K562 (cell line): Measurements from ENCODE around the gene DDAH1.

Experiments
- ETV6 ChIP-seq, 3 experiments: fragments of 150-350 bp in 1 of 3; sonication (generic) in 1 of 3; formaldehyde crosslinking in 1 of 3; IDR thresholded peaks; 2 replicates each; pipeline versions ENCODE4 v1.6.1 to v1.8.0; 2014 to 2022; ENCODE audit warnings: borderline replicate concordance in 2 of 3, low read depth in 2 of 3, antibody characterized with exemption in 1 of 3, low read length in 1 of 3, mild to moderate bottlenecking in 1 of 3, missing genetic modification reagents in 1 of 3
- GATAD2A ChIP-seq: fragments of 450-650 bp; IDR thresholded peaks from 2 replicates; pipeline ENCODE4 v1.6.1; 2017
- HOXB6 ChIP-seq: fragments of 250-450 bp; sonication (Bioruptor Pico); IDR thresholded peaks from 2 replicates; pipeline ENCODE4 v1.5.1; 2022; ENCODE audit warnings: mild to moderate bottlenecking, borderline replicate concordance
- JUNB ChIP-seq: fragments of 450-650 bp; formaldehyde crosslinking; conservative IDR thresholded peaks from 2 replicates; pipeline ENCODE4 v1.4.0; 2020; ENCODE audit warnings: mild to moderate bottlenecking
- NFXL1 ChIP-seq: fragments of 450-650 bp; formaldehyde crosslinking; IDR thresholded peaks from 2 replicates; pipeline ENCODE4 v1.4.0; 2021; ENCODE audit warnings: mild to moderate bottlenecking
- SP2 ChIP-seq: IDR thresholded peaks from 2 replicates; pipeline ENCODE4 v1.6.1; 2011; ENCODE audit warnings: mild to moderate bottlenecking, low read depth, low read length, moderate library complexity; ENCODE audit not compliant: poor library complexity, severe bottlenecking; ENCODE audit errors: extremely low read depth
- TF ChIP-seq, protein P1 (sequence below): sonication (generic); formaldehyde crosslinking; IDR thresholded peaks from 2 replicates; pipeline ENCODE4 v1.8.0; 2022; ENCODE audit warnings: missing genetic modification reagents, mild to moderate bottlenecking, borderline replicate concordance
- TF ChIP-seq, protein P2 (sequence below), 2 experiments: IDR thresholded peaks; 2 replicates each; pipeline ENCODE4 v1.6.1; 2011; ENCODE audit warnings: borderline replicate concordance in 1 of 2, control low read depth in 1 of 2, low read depth in 1 of 2, low read length in 1 of 2, mild to moderate bottlenecking in 1 of 2, mixed read lengths in 1 of 2, moderate library complexity in 1 of 2; ENCODE audit not compliant: insufficient read depth in 1 of 2, insufficient read length in 1 of 2, poor library complexity in 1 of 2, severe bottlenecking in 1 of 2; ENCODE audit errors: extremely low read depth in 1 of 2
- TF ChIP-seq, protein P3 (sequence below), 2 experiments: fragments of 450-650 bp in 1 of 2; IDR thresholded peaks; 2 replicates each; pipeline ENCODE4 v1.6.1; 2011 to 2017; ENCODE audit warnings: low read depth in 2 of 2, antibody characterized with exemption in 1 of 2, borderline replicate concordance in 1 of 2, low read length in 1 of 2, mild to moderate bottlenecking in 1 of 2, mixed read lengths in 1 of 2; ENCODE audit not compliant: control insufficient read depth in 1 of 2
- TF ChIP-seq, protein P4 (sequence below): IDR thresholded peaks from 2 replicates; pipeline ENCODE4 v1.6.1; 2016; ENCODE audit warnings: missing genetic modification characterization, missing compliant biosample characterization

DNA sequence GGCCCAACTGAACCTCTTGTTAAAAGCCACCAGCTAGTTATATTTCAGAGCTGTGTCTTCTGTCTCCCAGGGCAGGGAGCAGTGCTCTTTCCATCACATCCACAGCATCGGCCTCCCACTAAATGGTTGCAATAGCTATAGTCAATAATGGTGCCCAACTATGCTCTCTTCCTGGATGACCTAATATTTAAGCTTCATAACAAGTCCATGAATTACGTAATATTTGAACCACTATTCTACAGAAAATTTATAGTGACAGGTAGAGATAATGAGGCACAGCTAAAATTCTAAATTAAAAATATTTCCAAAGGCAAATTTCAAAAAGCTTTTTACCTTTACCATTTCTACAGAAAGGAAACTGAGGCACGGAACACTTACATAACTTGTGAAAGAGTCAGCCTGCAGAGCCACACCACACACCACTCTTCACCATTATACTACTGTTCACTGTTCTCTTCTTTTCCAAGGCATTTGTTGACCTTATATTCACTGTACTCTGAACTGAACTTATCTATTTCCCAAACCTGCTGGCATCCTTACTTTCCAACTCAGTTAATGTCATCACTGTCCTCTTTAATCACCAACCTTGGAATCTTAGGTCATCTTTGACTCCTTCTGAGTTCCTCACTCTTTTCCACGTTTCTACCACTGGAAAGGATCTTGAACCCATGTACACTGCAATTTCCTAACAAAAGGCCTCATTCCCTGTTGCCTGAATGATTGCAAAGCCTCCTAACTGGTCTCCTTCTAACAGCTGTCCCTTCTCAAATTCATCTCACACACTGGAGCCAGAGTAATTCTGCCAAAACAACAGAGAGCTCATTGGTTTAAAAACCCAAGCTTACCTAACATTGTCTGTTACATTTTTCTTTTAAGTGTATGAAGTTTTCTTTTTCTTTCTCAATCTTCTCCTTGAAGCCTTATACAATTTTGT lies 85.5 kb downstream of the DDAH1 start:
- TF ChIP-seq GATAD2A (no peak), ETV6 (IDR thresholded peaks at IDR 0.05; ENCODE audit: borderline replicate concordance in 1 of 2, low read depth in 2 of 2, low read length in 1 of 2) (no peak), ETV6 (CRISPR knock-in tag; IDR thresholded peaks at IDR 0.05; ENCODE audit: borderline replicate concordance) (no peak), SP2 (no peak), NFXL1 (CRISPR knock-in tag) (no peak), JUNB (CRISPR knock-in tag) (no peak), HOXB6 (no peak)
- TF ChIP-seq, protein P1, sequence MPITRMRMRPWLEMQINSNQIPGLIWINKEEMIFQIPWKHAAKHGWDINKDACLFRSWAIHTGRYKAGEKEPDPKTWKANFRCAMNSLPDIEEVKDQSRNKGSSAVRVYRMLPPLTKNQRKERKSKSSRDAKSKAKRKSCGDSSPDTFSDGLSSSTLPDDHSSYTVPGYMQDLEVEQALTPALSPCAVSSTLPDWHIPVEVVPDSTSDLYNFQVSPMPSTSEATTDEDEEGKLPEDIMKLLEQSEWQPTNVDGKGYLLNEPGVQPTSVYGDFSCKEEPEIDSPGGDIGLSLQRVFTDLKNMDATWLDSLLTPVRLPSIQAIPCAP (CRISPR knock-in tag), result no peak
- TF ChIP-seq, protein P2, sequence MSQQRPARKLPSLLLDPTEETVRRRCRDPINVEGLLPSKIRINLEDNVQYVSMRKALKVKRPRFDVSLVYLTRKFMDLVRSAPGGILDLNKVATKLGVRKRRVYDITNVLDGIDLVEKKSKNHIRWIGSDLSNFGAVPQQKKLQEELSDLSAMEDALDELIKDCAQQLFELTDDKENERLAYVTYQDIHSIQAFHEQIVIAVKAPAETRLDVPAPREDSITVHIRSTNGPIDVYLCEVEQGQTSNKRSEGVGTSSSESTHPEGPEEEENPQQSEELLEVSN (IDR thresholded peaks at IDR 0.05; ENCODE audit: borderline replicate concordance in 1 of 2, extremely low read depth in 1 of 2, insufficient read depth in 1 of 2, insufficient read length in 1 of 2, low read depth in 1 of 2, low read length in 1 of 2, poor library complexity in 1 of 2, severe bottlenecking in 1 of 2), result no peak
- TF ChIP-seq, protein P3, sequence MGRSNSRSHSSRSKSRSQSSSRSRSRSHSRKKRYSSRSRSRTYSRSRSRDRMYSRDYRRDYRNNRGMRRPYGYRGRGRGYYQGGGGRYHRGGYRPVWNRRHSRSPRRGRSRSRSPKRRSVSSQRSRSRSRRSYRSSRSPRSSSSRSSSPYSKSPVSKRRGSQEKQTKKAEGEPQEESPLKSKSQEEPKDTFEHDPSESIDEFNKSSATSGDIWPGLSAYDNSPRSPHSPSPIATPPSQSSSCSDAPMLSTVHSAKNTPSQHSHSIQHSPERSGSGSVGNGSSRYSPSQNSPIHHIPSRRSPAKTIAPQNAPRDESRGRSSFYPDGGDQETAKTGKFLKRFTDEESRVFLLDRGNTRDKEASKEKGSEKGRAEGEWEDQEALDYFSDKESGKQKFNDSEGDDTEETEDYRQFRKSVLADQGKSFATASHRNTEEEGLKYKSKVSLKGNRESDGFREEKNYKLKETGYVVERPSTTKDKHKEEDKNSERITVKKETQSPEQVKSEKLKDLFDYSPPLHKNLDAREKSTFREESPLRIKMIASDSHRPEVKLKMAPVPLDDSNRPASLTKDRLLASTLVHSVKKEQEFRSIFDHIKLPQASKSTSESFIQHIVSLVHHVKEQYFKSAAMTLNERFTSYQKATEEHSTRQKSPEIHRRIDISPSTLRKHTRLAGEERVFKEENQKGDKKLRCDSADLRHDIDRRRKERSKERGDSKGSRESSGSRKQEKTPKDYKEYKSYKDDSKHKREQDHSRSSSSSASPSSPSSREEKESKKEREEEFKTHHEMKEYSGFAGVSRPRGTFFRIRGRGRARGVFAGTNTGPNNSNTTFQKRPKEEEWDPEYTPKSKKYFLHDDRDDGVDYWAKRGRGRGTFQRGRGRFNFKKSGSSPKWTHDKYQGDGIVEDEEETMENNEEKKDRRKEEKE (IDR thresholded peaks at IDR 0.05; ENCODE audit: borderline replicate concordance in 1 of 2, control insufficient read depth in 1 of 2, low read depth in 2 of 2, low read length in 1 of 2), result no peak
- TF ChIP-seq, protein P4, sequence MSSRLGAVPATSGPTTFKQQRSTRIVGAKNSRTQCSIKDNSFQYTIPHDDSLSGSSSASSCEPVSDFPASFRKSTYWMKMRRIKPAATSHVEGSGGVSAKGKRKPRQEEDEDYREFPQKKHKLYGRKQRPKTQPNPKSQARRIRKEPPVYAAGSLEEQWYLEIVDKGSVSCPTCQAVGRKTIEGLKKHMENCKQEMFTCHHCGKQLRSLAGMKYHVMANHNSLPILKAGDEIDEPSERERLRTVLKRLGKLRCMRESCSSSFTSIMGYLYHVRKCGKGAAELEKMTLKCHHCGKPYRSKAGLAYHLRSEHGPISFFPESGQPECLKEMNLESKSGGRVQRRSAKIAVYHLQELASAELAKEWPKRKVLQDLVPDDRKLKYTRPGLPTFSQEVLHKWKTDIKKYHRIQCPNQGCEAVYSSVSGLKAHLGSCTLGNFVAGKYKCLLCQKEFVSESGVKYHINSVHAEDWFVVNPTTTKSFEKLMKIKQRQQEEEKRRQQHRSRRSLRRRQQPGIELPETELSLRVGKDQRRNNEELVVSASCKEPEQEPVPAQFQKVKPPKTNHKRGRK, result no peak
